Endothelial cell of hepatic sinusoid (primary cell): ENCODE results near the gene CIT.
"Not testable (repeated sequence)": the region's sequence is repeated elsewhere in the genome, so short reads cannot be mapped to it uniquely, and the experiment has no call there.

Experiments used
- in situ Hi-C: cut with HindIII; loops from 2 replicates; pipeline ENCODE4 v1.10.0; 2017; ENCODE audit warnings: low sequenced_read_pairs

The CIT gene

DNA sequence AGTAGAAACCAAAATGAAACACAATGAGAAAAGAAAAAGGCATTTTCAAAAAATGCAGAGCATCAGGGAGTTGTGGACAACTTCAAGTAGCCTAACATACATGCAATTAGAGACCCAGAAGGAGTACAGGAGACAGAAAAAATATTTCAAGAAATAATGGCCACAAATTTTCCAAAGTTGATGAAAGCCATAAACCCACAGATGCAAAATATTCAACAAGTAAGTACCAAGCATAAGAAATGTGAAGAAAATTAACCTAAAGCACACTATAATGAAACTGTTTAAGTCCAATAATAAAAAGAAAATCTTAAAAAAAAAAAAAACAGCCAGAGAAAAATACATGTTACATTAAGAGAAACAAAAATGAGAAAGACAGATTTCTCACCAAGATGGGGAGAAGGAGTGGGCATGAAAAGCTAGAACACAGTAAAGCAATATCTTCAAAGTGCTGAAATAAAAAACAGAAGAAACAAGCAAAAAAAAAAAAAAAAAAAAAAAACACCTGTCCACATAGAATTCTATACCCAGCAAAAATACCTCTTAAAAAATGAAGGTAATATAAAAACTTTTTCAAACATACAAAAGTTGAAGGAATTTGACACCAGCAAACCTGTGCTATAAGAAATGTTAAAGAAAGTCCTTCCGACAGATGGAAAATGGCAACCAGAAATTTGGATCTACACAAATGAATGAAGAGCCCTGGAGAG is 132.1 kb downstream of the CIT start:
- in situ Hi-C loops, result no loop called here

DNA sequence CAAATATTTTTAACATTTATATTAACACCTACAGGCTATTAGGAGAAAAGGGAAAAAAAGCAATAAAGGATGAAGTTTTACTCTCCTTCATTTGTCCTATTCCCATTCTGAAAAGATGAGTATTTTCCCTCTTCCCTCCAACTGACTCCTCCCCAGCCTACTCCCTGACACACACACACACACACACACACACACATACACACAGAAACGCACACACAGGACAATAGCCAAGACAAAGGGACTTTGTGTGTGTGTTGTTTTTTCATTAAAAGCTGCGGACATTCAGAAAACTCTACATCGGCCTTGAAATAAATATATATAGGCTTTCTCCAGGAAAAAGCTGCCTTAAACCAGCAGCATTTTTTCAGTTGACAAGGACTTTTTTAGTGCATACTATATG is 134.4 kb downstream of the CIT start:
- in situ Hi-C loops, result no loop called here

DNA sequence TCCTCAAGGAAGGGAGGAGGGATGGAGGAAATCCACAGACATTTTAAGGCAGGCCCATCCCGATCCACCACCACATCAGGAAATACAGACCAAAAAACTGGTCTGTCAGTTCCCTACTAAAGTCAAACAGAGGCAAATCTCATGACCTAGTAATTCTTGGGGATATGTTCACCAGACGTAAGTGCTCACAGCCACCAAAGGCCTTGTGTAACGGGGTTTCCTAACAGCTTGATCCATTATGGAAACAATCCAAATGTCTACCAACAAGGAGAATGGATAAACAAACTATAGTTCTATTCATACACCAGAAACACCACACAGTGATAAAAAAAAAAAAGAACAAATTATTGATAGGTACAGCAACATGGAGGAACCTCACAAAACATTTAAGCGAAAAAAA is 136.3 kb downstream of the CIT start:
- in situ Hi-C loops, result no loop called here

DNA sequence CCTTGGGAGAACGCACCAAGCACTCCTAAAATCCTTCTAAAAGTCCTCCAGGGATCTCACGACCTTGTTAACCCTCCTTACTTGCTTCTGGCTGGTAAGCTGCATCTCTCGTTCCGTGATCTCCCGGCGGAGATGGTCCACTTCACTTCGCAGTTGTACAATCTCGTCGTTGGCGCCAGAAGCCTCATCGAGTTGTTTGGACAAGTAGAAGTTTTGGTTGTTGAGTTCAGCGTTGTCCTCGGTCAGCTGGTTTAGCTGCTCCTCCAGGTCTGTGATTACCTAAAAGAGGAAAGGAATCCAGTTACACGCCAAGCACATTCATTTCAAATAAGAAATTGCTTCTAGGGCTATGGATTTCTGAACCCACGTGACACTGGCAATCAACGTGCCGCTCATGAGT is 142.0 kb downstream of the CIT start:
- in situ Hi-C loops, result no loop called here

DNA sequence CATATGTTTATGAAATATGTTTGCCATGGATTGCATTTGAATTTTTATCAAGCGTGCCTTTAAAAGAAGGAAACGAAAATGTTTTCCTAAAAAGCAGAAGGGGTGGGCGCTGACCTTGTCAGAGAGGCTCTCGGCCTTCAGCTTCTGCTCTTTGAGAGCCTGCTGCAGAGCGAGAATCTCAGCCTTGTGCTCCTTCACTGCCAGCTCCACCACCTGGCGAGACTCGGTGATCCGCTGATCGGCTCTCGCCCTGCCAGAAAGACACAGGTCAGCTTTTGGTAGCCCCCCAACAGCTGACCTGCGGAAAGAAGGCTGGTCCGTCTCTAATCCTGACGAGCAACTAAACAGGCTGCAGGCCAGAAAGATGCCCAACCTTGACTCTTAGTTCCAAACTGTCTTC is 146.7 kb downstream of the CIT start:
- in situ Hi-C loops, result no loop called here

DNA sequence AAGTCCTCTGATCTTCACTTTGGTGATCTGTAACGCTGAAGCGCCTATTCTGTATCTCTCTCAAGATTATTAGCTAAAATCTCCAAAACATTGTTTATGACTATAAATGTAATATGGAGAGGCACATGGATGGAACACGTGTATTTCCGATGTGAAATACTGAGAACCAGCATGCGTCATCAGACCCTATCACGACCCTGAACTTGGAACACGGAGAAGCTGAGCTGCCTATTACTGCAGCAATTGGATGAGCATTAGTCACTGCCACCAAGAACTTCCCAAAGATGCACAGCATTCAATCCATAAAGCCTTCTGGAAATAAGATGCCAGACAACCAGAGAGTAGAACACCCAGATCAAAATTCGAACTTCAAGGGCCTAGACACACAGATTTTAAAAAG is 147.2 kb downstream of the CIT start:
- in situ Hi-C loops, result no loop called here

DNA sequence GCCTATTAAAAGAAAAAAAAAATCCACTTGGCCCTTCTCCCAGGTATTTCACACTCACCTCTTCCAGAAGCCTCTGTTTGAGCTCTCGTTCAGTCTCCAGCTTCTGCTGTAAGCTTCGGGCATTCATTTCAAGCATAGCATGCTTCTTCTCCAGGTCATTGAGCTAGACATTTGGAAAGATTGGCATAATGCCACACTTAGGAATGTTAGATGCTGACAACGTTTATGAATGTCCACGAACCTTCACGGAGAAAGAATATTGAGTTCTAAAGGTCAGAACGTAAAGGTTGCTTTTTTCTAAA is 148.7 kb downstream of the CIT start:
- in situ Hi-C loops, result no loop called here

DNA sequence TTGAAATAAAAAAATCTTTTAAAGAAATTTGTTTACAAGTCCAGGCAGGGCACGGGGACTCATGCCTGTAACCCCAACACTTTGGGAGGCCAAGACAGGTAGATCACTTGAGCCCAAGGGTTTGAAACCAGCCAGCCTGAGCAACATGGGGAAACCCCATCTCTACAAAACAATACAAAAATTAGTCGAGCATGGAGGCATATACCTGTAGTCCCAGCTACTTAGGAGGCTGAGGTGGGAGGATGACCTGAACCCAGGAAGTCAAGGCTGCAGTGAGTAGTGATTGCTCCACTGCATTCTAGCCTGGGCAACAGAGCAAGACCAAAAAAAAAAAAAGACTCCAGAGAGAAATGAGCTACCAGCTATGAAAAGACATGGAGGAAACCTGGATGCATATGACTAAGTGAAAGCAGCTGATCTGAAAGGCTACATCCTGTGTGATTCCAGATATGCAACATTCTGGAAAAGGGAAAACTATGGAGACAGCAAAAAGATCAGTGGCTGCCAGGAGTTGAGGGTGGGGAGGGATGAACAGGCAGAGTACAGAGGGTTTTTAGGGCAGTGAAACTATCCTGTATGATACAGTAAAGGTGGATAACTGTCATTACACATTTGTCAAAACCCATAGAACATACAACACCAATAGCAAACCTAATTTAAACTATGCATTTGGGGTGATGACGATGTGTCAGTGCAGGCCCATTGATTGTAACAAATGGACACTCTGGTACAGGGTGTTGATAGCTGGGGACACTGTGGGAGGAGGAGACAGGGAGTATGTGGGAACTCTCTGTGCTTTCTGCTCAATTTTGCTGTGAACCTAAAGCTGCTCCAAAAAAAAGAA is 149.3 kb downstream of the CIT start:
- in situ Hi-C loops, result no loop called here

DNA sequence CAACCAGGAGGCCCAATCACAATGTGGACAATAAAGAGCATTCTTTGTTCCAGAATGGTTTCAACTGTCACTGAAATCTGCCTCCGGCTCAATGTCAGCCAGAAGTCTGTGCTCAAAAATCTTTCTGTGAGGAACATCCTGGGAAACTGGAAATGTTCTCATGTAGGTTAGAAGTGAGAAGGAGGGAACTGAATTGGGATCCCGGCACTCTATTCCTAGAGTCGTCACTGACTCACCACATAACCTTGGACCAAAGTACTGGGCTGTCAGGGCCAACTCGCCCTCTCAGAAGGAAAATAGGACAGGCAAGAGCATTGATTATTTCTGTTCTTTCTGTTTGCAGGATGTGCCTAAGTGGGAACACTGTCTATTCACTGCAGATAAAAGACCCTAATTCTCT is 151.6 kb downstream of the CIT start:
- in situ Hi-C loops, result no loop called here

DNA sequence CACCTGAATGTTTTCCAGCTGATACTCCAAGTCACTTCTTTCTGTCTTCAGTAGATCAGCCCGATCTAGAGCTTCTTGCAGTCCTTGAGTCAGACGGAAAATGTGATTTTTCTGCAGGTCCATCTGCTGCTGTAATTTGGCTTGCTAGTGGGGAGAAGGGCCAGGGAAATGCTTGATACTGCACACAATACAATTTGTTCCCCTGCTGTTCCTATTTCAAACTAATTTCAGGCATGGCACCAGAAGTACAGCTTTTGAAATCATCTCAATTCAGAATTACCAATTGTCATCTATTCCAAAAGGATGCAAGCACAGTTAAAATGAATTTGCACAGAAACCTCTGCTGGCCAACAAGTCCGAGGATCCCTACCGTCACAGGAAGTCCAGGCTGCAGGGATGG is 155.8 kb downstream of the CIT start:
- in situ Hi-C loops, result no loop called here

DNA sequence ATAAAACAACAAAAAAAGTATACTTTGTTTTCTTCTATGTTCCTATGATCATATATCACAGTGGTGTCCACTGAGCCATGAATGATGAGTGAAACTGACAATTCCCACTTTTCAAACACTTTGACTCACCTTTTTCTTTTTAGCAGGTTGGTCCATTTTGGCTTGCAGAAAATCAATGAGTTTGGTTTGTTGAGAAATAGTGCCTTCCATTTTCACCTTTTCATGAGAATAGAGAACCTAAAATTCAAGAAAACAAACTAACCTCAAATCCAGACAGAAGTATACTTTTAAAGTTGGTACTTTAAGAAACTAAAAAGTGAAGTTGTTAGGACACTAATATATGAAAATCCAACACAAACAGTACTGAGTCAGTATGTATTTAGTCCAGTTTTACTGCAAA is 156.8 kb downstream of the CIT start:
- in situ Hi-C loops, result no loop called here

DNA sequence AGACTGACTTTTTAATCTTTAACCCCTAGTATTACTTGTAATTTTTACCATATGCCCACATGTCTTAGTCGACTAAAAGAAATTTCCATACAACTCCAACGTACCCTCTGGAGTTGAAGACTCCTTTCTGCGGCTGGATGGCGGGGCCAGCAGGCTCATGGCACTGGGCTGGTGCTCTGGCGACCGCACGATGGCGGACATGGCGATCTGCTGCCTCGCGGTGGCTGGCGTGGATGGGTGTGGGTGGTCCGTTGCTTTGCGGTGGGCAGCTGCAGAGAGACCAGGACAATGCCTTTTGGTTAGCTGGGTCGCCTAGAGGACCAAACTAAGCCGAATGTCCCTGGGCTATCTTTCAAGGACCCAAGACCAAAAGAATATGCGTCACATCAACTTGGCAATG is 159.0 kb downstream of the CIT start:
- in situ Hi-C loops, result no loop called here

DNA sequence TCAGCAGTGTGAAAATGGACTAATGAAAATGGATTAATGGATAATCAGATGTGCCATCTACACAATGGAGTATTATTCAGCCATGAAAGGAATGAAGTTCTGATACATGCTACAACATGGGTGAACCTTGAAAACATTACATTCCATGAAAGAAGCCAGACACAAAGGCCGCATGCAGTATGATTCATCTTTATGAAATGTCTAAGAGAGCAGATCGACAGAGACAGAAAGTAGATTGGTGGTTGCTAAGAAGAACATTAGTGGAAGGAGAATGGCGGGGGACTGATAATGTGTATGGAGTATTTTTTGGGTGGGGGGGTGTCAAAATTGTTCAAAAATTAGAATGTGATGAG is 161.9 kb downstream of the CIT start:
- in situ Hi-C loops, result no loop called here

DNA sequence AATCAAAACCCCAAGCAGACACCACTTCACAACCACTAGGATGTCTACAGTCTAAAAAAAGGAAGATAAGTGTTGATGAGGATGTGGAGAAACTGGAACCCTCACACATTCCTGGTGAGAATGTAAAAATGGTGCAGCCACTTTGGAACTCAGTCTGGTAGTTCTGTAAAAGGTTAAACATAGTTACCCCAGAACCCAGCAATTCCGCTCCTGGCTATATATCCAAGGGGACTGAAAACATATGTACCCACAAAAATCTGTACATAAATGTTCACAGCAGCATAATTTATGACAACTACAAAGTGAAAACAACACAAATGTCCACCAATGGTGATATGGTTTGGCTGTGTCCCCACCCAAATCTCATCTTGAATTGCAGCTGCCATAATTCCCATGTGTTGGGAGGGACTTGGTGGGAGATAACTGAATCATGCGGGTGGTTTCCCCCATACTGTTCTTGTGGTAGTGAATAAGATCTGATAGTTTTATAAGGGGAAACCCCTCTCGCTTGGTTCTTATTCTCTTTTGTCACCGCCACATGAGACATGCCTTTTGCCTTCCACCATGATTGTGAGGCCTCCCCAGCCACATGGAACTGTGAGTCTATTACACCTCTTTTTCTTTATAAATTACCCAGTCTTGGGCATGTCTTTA is 162.4 kb downstream of the CIT start:
- in situ Hi-C loops, result no loop called here

DNA sequence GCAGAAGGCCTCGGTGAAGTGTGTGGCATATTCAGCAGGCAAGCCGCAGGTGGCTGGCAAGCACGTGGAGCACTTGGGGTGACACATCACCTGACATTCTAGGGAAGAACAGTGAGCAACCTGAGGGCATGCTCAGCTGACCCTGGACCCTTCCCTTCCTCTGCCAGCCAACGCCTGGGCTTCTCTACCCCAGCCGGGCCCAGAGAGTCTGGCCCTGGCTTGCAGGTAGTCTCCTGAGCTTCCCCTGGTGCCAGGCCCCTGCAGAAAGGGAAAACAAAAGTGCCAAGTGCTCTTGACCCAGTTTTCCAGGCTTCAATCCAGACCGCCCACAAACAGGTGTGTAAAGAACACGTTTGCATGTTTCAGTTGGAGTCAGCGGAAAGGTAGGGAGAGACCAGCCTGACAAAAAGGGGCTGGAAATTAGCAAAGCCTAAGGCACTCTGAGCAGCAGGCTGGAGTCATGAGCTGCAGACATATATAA is 163.5 kb downstream of the CIT start:
- in situ Hi-C loops, result no loop called here

DNA sequence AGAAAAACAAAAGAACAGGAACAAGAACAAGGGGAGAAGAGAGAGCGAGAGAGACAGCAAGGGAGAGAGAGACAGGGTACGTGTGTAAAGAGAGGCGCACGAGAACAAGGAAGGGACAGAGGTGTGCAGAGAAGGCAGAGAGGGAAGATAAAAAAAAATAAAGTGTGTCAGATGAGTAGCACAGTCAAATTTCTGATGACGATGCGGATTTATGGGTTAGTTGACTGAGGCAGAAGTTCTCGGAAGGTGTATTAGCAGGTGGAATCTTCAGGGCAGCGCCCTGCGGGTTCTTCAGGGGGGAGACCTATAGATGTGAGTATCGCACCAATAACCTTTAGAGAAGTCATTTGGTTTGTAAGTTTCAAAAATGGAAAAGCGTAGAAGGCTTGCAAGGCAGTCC is 164.4 kb downstream of the CIT start:
- in situ Hi-C loops, result no loop called here

DNA sequence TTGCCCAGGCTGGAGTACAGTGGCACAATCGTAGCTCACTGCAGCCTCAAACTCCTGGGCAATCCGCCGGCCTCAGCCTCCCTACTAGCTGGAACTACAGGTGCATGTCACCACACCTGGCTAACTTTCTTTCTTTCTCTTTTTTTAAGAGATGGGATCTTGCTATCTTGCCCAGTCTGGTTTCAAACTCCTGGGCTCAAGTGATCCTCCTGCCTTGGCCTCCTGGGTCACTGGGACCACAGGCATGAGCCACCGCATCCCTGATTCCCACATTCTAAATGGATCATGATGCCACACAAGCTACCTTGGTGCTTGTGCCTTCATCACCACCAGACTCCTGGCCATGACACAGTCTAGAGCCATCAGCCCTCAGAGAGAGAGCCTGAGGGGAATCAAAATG is 165.4 kb downstream of the CIT start:
- in situ Hi-C loops, result no loop called here

DNA sequence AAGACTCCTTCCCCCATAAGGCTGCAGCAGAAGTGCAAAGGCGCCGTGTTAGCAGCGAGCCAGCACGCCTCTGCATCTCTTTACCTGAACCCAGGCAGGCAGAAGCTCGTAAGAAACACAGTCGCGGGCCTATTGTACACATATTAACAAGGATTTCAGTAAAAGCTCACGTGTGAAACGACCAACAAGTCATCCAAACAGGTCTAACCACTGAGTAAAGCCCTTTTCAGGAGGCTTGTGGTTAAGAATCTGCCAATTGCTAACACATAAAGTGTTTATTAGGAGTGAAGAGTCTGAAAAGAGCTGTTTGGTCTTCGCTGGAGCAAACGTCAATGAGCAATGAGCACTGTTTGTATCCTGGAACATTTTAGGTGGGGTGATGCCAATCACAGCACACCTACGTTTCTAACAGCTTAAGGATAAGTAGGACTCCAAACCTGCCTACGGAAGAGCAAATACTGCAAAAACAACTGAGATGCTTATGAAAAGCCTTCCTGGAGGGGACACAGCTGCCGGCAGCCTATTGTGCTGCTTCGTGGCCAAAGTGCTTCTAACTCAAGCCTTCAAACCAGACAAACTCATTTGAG is 166.1 kb downstream of the CIT start:
- in situ Hi-C loops, result no loop called here

DNA sequence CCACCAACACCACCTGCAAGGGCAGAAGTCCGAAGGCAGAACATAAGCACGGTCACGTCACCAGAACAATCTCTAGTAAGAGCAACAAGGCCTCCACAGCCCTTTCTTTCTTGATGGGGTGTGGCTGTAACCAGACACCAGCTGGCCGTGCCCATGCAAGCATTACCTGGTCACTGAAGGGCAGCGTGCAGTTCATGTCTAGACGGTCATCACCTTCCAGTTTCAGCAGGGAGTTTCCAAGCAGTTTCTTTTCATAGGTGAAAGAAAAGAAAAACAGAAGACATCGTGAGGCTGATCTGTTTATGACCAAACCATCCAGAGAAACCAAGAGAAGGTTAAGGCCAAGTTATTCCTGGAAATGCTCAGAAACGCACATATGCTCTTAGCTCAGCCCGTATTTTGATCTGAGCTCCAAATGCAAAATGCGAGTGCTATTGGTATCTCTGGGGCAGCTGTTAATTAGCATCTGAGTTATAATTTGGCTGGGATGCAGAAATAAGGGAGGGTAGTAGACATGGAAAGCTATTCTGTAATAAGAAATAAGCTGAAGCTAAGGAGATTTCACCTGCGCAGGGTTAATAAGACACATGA is 166.7 kb downstream of the CIT start:
- in situ Hi-C loops, result no loop called here

DNA sequence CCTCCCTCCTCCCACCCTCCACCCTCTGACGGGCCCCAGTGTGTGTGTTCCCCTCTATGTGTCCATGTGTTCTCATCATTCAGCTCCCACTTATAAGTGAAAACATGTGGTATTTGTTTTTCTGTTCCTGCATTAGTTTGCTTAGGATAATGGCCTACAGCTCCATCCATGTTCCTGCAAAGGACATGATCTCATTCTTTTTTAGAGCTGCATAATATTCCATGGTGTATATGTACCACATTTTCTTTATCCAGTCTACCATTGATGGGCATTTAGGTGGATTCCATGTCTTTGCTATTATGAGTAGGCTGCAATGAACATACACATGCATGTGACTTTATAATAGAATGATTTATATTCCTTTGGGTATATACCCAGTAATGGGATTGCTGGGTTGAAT is 170.7 kb downstream of the CIT start:
- in situ Hi-C loops, result not testable (repeated sequence)

DNA sequence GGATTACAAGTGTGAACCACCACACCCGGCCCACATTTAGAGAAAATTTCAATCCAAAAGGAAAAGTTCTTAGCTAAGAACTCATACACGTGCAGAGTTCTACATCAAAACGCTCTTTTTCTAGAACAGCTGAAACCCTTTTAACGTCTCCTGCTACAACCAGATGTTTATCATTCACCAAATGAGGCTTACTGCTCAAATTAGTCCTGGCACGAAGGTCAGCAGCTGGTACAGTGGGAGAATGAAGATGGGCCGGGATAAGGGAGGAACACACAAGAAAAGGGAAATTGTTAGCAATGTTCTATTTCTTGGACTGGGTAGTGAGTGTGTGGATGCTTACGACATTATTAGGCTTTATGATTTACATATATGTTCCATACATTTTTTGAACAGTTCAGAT is 171.9 kb downstream of the CIT start:
- in situ Hi-C loops, result no loop called here
